HG02885 (cell line): ENCODE data around the gene SH3PXD2B.

Experiments
- ATAC-seq: cut with Tn5 transposase; IDR thresholded peaks from one replicate; pipeline ENCODE4 v1.9.1; 2021; ENCODE audit warnings: mild to moderate bottlenecking; ENCODE audit not compliant: unreplicated experiment, poor library complexity

SH3PXD2B gene

GRCh38 chr5:172438319-172438668 lies 16.0 kb downstream of the SH3PXD2B start:
- ATAC-seq: no peak

- no peak for ATAC-seq
These were observed 16.6 kb downstream of the SH3PXD2B start for GRCh38 chr5:172437445-172438318.

- no peak for ATAC-seq
These were observed 17.4 kb downstream of the SH3PXD2B start for GRCh38 chr5:172436879-172437369.

GRCh38 chr5:172436078-172436878 lies 18.0 kb downstream of the SH3PXD2B start:
- no peak for ATAC-seq

GRCh38 chr5:172435362-172436077 lies 18.8 kb downstream of the SH3PXD2B start:
- no peak for ATAC-seq

- no peak for ATAC-seq
These were observed 20.1 kb downstream of the SH3PXD2B start for GRCh38 chr5:172434251-172434650.

GRCh38 chr5:172433513-172433912 lies 20.8 kb downstream of the SH3PXD2B start:
- no peak for ATAC-seq

GRCh38 chr5:172433071-172433470 lies 21.3 kb downstream of the SH3PXD2B start:
- no peak for ATAC-seq

- no peak for ATAC-seq
These were observed 24.0 kb downstream of the SH3PXD2B start for GRCh38 chr5:172430354-172430753.

GRCh38 chr5:172429201-172429940 lies 25.0 kb downstream of the SH3PXD2B start:
- ATAC-seq: no peak

GRCh38 chr5:172428224-172429166 lies 25.8 kb downstream of the SH3PXD2B start:
- ATAC-seq: no peak

- no peak for ATAC-seq
These were observed 27.1 kb downstream of the SH3PXD2B start for GRCh38 chr5:172427202-172427601.

GRCh38 chr5:172426086-172426485 lies 28.2 kb downstream of the SH3PXD2B start:
- ATAC-seq: no peak

GRCh38 chr5:172425402-172425801 lies 28.9 kb downstream of the SH3PXD2B start:
- ATAC-seq: no peak

GRCh38 chr5:172424808-172425207 lies 29.5 kb downstream of the SH3PXD2B start:
- ATAC-seq: no peak

GRCh38 chr5:172424111-172424490 lies 30.2 kb downstream of the SH3PXD2B start:
- ATAC-seq: no peak

GRCh38 chr5:172423379-172424110 lies 30.8 kb downstream of the SH3PXD2B start:
- ATAC-seq: no peak

- no peak for ATAC-seq
These were observed 32.1 kb downstream of the SH3PXD2B start for GRCh38 chr5:172422255-172422654.
